Fibroblast of the conjunctiva (primary cell): ENCODE data around the gene KLHDC7A.

Experiments
- DNase-seq: peaks from one replicate; pipeline ENCODE4 v3.0.0-alpha.2; 2010; ENCODE audit warnings: low read depth

The KLHDC7A gene

DNA sequence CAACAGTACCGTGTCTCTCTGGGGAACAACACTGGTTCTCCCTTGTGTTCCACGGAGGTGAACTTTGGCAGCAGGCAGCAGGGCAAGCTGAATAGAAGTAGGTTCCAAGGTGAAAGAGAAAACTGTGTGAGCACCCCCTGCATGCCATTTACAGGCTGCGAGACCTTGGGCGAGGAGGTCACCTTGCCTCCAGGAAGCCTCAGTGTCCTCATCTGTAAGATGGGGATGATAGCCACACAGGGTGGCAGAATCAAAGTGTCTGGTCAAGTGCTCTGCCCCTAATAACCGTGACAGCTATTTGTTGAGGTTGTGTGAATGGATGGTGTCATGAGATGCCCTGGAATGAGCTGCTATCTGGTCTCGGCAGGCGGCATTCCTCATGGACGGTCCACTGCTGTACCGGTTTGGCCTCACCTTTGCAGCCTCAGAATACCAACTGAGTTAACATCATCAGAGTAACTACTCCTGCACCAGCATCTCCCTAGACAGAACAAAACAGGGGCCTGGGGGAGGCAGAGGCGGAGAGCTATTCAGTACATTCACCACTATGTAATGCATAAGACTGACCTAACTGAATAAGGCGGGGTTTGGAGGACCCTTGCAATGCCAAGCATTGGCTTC lies 7.4 kb upstream of the KLHDC7A start:
- DNase-seq: no peak

DNA sequence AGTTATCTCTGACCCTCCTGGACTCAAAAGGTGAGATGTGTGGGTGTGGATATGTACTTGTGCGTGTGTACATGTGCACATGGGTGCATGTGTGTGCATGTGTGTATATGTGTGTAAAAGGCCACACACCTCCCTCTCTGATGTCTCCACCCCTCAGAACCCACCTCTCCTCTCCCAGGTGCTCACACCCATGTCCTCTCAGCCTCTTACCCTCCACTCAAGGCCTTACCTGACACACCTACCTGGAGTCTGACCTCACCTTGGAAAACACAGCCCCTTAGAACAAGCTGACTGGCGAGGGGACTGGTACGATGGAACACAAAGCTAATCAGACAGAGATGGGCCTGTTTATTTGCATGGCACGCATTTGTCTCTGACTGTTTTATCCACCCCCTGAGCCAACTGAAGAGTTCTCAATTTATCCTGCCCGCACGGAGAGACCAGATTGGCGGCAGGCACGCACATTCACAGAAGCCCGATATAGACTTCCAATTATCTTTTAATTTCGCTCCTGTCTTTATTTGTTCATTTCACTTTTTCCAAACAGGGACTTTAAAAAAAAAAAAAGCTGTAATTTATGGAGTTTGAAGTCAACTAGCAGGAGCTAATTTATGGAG lies 6.1 kb upstream of the KLHDC7A start:
- no peak for DNase-seq

- no peak for DNase-seq
Observed at GRCh38 chr1:18475234-18475905, 5.4 kb upstream of the KLHDC7A start.

DNA sequence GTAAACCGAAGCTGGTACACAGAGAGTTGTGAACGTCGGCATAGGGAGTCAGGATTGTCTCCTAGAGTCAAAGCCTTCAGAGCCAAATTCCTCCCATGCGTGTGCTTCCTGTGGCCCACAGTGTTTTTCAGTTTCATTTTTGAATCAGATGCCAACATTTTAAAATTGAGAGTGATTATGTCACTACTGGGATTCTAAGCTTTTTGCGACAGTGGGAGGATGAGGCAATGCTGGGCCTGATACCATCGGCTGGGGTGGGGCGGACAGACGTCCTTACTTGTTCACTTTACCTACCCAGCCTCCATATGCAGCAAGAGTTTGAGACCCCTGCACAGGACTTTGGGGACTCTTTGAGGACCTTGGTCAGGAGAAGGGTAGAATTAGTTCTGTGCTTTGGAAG lies 1.3 kb upstream of the KLHDC7A start:
- no peak for DNase-seq

GRCh38 chr1:18481190-18481920 lies 625 bp downstream of the KLHDC7A start:
- DNase-seq: no peak

GRCh38 chr1:18481921-18482701 lies 1.4 kb downstream of the KLHDC7A start:
- DNase-seq: no peak

DNA sequence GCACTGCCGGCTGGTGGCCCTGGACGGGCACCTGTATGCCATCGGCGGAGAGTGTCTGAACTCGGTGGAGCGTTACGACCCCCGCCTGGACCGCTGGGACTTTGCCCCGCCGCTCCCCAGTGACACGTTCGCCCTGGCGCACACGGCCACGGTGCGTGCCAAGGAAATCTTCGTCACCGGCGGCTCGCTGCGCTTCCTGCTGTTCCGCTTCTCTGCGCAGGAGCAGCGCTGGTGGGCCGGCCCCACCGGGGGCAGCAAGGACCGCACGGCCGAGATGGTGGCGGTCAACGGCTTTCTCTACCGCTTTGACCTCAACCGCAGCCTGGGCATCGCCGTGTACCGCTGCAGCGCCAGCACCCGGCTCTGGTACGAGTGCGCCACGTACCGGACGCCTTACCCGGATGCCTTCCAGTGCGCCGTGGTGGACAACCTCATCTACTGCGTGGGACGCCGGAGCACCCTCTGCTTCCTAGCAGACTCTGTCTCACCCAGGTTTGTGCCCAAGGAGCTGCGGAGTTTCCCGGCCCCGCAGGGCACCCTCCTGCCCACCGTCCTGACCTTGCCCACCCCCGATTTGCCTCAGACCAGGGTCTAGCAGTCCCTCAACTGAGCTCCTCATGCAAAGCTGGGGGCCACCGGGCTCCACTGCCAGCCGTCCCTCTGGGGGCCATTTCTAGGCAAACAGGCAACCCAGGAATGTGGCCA lies 2.1 kb downstream of the KLHDC7A start:
- no peak for DNase-seq

GRCh38 chr1:18484276-18484675 lies 3.5 kb downstream of the KLHDC7A start:
- no peak for DNase-seq

DNA sequence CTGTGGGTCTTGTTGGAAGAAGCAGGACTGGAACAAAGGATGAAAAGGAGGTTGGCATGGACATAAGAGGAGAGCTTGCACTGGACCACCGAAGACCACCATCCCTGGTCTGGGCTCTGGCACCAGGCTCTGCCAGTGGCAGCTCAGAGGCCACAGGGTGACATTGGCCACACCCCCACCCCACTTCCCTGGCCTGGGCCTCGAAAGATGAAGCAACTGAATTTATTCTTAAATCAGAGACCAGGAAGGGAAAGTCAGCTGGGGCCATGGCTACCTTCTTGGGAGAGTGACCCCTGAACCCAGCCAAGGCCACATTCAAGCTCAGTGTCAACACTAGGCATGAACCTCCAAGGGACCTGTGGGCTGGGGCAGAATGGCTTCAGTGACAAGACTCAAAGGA lies 4.0 kb downstream of the KLHDC7A start:
- no peak for DNase-seq

DNA sequence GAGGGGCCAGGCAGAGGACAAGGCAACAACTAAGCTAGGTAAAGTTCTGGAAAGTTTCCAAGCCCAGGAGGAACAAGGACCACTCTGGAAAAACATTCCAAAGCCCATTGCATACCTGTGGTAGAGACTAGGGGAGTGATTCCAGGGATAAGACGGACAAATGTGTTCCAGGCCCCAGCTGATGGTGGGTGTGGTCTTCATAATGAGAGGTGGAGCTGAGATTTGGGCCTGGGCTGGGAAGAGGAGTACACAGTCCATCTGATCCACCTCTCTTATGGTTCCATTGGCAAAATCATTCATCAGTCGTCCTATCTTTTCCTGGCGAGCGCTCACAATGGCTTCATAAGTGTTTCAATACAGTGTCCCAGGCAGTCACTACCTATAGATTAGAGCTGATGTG lies 4.5 kb downstream of the KLHDC7A start:
- DNase-seq: no peak

DNA sequence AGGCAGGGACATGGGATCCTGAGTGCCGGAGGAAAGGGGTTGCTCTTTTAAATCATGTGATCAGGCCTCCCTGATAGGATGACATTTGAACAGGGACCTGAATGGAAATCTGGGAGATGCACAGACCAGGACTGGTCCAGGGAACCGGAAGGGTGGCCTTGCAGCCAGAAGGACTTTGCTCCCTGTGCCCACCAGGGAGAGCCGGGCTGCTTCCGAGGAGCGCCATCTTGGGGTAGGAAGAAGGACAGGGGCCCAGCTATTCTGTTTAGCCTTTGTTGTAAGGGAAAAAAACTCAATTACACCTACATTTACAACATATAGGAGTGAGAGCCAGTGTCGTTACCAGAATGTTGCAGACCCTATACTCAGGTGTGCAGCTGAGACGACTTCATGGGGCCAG lies 5.5 kb downstream of the KLHDC7A start:
- no peak for DNase-seq

- no peak for DNase-seq
Observed at GRCh38 chr1:18489417-18490143, 8.8 kb downstream of the KLHDC7A start.

GRCh38 chr1:18491168-18491567 lies 10.4 kb downstream of the KLHDC7A start:
- no peak for DNase-seq

DNA sequence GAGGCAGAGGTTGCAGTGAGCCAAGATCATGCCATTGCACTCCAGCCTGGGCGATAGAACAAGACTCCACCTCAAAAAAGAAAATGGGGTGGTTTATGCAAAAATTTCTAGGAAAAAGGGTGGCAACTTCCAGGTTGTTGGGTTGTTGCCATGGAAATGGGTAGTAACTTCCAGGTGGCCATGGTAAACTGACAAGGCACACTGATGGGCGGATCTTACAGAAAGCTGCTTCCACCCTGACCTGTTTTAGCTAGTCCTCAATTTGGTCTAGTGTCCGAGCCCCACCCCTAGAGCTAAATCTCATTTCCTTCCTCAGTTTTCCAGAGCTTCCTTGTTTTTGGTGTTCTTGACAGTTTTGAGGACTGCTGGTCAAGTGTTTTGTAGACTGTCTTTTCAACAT lies 13.6 kb downstream of the KLHDC7A start:
- no peak for DNase-seq

GRCh38 chr1:18495635-18496034 lies 14.9 kb downstream of the KLHDC7A start:
- no peak for DNase-seq

DNA sequence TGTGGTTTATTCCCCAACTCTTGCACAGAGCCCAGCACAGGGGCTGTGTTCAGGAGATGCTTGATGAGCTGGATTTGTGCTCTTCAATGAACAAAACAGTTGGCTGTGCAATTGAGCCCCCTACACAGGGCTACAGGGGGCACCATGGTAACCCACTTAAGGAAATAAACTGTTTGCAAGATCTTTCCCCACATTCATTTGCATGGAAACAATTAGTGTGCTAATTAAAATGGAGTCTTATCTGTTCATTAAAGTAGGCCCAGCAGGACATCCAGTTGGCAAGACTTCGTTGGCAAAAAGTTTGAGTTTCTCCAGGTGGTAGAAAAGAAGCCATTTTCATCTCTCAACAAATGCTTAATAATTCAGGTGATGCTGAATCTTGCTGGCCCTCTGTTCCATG lies 15.3 kb downstream of the KLHDC7A start:
- no peak for DNase-seq

DNA sequence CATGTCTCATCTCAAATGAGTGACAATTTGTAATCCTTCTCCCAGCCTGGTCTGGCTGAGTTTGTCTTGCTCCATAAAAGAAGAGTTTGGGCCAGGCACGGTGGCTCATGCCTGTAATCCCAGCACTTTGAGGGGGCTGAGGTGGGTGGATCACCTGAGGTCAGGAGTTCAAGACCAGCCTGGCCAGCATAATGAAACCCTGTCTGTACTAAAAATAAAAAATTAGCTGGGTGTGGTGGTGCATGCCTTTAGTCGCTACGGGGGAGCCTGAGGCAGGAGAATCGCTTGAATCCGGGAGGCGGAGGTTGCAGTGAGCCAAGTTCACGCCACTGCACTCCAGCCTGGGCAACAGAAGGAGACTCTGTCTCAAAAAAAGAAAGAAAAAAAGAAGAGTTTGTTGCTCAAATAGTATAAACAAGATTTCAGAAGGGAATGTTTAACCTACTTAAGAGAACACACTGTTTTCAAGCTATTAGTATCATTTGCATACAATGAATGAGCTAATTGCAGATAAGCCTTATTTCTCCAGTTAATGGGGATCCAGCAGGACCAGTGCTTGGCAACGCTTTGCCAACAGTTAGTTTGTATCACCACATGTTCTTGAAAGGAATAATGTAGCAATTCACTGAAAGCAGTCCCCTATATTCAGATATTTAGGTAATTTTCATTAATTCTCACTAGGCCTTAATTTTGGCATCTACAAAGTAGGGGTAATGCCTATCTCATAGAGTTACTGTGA lies 15.9 kb downstream of the KLHDC7A start:
- DNase-seq: no peak

- DNase-seq: no peak
Observed at GRCh38 chr1:18501833-18502232, 21.1 kb downstream of the KLHDC7A start.

DNA sequence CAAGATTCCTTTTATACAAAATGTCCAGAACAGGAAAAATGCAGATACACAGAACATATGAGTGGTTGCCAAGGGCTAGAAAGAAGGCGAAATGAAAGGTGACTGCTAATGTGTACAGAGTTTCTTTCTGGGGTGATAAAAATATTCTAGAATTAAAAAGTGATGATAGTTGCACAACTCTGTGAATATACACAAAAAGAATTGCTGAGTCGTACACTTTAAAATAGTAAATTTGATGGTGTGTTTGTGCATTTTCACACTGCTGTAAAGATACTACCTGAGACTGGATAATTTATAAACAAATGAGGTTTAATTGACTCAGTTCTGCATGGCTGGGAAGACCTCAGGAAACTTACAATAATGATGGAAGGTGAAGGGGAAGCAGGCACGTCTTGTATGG lies 23.9 kb downstream of the KLHDC7A start:
- no peak for DNase-seq

GRCh38 chr1:18505666-18506065 lies 24.9 kb downstream of the KLHDC7A start:
- no peak for DNase-seq
